ENCODE results near the gene GRAP2. TPM values are rescaled to one million over a fixed set of nuclear protein-coding genes. Genes with fewer than 3 reads are reported as not detected.

GRAP2 gene
- total and polyA plus RNA-seq, 10 of the 15 experiments (the other 5 are each of a cell fraction or from before 2014, with no cell fraction given) = 3.3 to 79.1 (median 59.6) TPM

- Histone ChIP-seq H3K36me3 (ENCODE audit: control insufficient read depth in 2 of 2, insufficient read depth in 2 of 2, low read length in 1 of 2) (no peaks in the 10 kb centered on the region), H3K27ac (ENCODE audit: control insufficient read depth, insufficient read depth) (no peak overlapping the region), H3K27me3 (replicated peaks in 1 of 2; ENCODE audit: control insufficient read depth in 2 of 2, insufficient read depth in 2 of 2, low read length in 1 of 2) (peaks cover 3 to 11% of the 10 kb centered on the region in 2 experiments; a peak in 3 of 4 replicates), H4K20me1 (ENCODE audit: control insufficient read depth, insufficient read depth) (no peaks in the 10 kb centered on the region), H3K4me1 (ENCODE audit: control insufficient read depth, insufficient read depth, low read length) (no peaks in the 10 kb centered on the region), H3K9ac (ENCODE audit: control insufficient read depth, insufficient read depth, low read length) (no peak overlapping the region), H3K79me2 (ENCODE audit: control insufficient read depth, insufficient read depth, low read length) (no peaks in the 10 kb centered on the region), H2AFZ (ENCODE audit: control insufficient read depth, low read depth, low read length) (no peak overlapping the region), H3K9me3 (replicated peaks; ENCODE audit: control insufficient read depth, insufficient read depth, low read length) (no peaks in the 10 kb centered on the region), H3K4me3 (no peak overlapping the region), H3K4me2 (ENCODE audit: control insufficient read depth, insufficient read depth) (no peak overlapping the region)
- no peak for DNase-seq (ENCODE audit: low read depth, low spot score)
- no peak for ATAC-seq
- WGBS (ENCODE audit: insufficient coverage, insufficient replicate concordance, low lambda C conversion rate, missing lambda C conversion rate) = 61% methylated on average over 8 of the region's 8 CpGs
- ChIA-PET SMC1A (ENCODE audit: uncharacterized antibody, unreplicated experiment) (interaction anchor here (1.4 kb wide), 1 partner anchor 30 kb away, joined by 3 read pairs; no protein-coding TSS in a partner anchor), POLR2A (no interaction called here), RAD21 (ENCODE audit: unreplicated experiment) (no interaction called here), CTCF (no interaction called here)
- intact Hi-C loops (cut with micrococcal nuclease; ENCODE audit: unreplicated experiment) = no loop called here
- in situ Hi-C loops (cut with MboI) = no loop called here
- BruUV-seq (replicated peaks) = no TSS peak
- no peak for FAIRE-seq
- TF ChIP-seq, protein P1, sequence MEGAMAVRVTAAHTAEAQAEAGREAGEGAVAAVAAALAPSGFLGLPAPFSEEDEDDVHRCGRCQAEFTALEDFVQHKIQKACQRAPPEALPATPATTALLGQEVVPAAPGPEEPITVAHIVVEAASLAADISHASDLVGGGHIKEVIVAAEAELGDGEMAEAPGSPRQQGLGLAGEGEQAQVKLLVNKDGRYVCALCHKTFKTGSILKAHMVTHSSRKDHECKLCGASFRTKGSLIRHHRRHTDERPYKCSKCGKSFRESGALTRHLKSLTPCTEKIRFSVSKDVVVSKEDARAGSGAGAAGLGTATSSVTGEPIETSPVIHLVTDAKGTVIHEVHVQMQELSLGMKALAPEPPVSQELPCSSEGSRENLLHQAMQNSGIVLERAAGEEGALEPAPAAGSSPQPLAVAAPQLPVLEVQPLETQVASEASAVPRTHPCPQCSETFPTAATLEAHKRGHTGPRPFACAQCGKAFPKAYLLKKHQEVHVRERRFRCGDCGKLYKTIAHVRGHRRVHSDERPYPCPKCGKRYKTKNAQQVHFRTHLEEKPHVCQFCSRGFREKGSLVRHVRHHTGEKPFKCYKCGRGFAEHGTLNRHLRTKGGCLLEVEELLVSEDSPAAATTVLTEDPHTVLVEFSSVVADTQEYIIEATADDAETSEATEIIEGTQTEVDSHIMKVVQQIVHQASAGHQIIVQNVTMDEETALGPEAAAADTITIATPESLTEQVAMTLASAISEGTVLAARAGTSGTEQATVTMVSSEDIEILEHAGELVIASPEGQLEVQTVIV (IDR thresholded peaks at IDR 0.05; ENCODE audit: borderline replicate concordance, partially characterized antibody) = no peak
- TF ChIP-seq, protein P2, sequence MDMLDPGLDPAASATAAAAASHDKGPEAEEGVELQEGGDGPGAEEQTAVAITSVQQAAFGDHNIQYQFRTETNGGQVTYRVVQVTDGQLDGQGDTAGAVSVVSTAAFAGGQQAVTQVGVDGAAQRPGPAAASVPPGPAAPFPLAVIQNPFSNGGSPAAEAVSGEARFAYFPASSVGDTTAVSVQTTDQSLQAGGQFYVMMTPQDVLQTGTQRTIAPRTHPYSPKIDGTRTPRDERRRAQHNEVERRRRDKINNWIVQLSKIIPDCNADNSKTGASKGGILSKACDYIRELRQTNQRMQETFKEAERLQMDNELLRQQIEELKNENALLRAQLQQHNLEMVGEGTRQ (IDR thresholded peaks at IDR 0.05; ENCODE audit: borderline replicate concordance, low read depth, low read length) = no peak
- TF ChIP-seq TCF12 (IDR thresholded peaks at IDR 0.05; ENCODE audit: low read depth, low read length) = no peak
- no peak for TF ChIP-seq NBN (IDR thresholded peaks at IDR 0.05)
- TF ChIP-seq, protein P3, sequence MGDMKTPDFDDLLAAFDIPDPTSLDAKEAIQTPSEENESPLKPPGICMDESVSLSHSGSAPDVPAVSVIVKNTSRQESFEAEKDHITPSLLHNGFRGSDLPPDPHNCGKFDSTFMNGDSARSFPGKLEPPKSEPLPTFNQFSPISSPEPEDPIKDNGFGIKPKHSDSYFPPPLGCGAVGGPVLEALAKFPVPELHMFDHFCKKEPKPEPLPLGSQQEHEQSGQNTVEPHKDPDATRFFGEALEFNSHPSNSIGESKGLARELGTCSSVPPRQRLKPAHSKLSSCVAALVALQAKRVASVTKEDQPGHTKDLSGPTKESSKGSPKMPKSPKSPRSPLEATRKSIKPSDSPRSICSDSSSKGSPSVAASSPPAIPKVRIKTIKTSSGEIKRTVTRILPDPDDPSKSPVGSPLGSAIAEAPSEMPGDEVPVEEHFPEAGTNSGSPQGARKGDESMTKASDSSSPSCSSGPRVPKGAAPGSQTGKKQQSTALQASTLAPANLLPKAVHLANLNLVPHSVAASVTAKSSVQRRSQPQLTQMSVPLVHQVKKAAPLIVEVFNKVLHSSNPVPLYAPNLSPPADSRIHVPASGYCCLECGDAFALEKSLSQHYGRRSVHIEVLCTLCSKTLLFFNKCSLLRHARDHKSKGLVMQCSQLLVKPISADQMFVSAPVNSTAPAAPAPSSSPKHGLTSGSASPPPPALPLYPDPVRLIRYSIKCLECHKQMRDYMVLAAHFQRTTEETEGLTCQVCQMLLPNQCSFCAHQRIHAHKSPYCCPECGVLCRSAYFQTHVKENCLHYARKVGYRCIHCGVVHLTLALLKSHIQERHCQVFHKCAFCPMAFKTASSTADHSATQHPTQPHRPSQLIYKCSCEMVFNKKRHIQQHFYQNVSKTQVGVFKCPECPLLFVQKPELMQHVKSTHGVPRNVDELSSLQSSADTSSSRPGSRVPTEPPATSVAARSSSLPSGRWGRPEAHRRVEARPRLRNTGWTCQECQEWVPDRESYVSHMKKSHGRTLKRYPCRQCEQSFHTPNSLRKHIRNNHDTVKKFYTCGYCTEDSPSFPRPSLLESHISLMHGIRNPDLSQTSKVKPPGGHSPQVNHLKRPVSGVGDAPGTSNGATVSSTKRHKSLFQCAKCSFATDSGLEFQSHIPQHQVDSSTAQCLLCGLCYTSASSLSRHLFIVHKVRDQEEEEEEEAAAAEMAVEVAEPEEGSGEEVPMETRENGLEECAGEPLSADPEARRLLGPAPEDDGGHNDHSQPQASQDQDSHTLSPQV (IDR thresholded peaks at IDR 0.05) = no peak
- no peak for TF ChIP-seq MYB (IDR thresholded peaks at IDR 0.05; ENCODE audit: borderline replicate concordance, low read depth, low read length)
- no peak for TF ChIP-seq CHD1 (IDR thresholded peaks at IDR 0.05; ENCODE audit: low read depth, low read length)
- TF ChIP-seq KLF5 (IDR thresholded peaks at IDR 0.05; ENCODE audit: partially characterized antibody) = no peak
- TF ChIP-seq MYC (IDR thresholded peaks at IDR 0.05; ENCODE audit: insufficient read depth, insufficient read length, insufficient replicate concordance, low read length, severe bottlenecking) = no peak
- TF ChIP-seq, protein P4, sequence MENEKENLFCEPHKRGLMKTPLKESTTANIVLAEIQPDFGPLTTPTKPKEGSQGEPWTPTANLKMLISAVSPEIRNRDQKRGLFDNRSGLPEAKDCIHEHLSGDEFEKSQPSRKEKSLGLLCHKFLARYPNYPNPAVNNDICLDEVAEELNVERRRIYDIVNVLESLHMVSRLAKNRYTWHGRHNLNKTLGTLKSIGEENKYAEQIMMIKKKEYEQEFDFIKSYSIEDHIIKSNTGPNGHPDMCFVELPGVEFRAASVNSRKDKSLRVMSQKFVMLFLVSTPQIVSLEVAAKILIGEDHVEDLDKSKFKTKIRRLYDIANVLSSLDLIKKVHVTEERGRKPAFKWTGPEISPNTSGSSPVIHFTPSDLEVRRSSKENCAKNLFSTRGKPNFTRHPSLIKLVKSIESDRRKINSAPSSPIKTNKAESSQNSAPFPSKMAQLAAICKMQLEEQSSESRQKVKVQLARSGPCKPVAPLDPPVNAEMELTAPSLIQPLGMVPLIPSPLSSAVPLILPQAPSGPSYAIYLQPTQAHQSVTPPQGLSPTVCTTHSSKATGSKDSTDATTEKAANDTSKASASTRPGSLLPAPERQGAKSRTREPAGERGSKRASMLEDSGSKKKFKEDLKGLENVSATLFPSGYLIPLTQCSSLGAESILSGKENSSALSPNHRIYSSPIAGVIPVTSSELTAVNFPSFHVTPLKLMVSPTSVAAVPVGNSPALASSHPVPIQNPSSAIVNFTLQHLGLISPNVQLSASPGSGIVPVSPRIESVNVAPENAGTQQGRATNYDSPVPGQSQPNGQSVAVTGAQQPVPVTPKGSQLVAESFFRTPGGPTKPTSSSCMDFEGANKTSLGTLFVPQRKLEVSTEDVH (IDR thresholded peaks at IDR 0.05; ENCODE audit: low read depth, partially characterized antibody) = no peak
- TF ChIP-seq CREB1 (IDR thresholded peaks at IDR 0.05; ENCODE audit: low read depth) = no peak
- TF ChIP-seq, protein P5, sequence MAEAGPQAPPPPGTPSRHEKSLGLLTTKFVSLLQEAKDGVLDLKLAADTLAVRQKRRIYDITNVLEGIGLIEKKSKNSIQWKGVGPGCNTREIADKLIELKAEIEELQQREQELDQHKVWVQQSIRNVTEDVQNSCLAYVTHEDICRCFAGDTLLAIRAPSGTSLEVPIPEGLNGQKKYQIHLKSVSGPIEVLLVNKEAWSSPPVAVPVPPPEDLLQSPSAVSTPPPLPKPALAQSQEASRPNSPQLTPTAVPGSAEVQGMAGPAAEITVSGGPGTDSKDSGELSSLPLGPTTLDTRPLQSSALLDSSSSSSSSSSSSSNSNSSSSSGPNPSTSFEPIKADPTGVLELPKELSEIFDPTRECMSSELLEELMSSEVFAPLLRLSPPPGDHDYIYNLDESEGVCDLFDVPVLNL (IDR thresholded peaks at IDR 0.05; ENCODE audit: low read depth, low read length) = no peak
These were observed 105.8 kb downstream of the GRAP2 start for GRCh38 chr22:40006641-40007040.
